ES-I3 (cell line): ENCODE measurements around the gene GORASP2.

Source experiments
- H3K36me3 ChIP-seq: 2 replicates; pipeline ENCODE4 v1.6.1; 2013; ENCODE audit warnings: mild to moderate bottlenecking, low read length, control low read depth, moderate library complexity; ENCODE audit not compliant: insufficient read depth
- H3K4me1 ChIP-seq: 2 replicates; pipeline ENCODE4 v1.6.1; 2013; ENCODE audit warnings: mild to moderate bottlenecking, control low read depth, low read length; ENCODE audit not compliant: insufficient read depth
- H3K9ac ChIP-seq: 2 replicates; pipeline ENCODE4 v1.6.1; 2013; ENCODE audit warnings: low read depth, mild to moderate bottlenecking, low read length, moderate library complexity
- H3K9me3 ChIP-seq: 2 replicates; pipeline ENCODE4 v1.6.1; 2013; ENCODE audit warnings: mild to moderate bottlenecking, low read length, moderate library complexity; ENCODE audit not compliant: control insufficient read depth, insufficient read depth

GORASP2 gene

DNA sequence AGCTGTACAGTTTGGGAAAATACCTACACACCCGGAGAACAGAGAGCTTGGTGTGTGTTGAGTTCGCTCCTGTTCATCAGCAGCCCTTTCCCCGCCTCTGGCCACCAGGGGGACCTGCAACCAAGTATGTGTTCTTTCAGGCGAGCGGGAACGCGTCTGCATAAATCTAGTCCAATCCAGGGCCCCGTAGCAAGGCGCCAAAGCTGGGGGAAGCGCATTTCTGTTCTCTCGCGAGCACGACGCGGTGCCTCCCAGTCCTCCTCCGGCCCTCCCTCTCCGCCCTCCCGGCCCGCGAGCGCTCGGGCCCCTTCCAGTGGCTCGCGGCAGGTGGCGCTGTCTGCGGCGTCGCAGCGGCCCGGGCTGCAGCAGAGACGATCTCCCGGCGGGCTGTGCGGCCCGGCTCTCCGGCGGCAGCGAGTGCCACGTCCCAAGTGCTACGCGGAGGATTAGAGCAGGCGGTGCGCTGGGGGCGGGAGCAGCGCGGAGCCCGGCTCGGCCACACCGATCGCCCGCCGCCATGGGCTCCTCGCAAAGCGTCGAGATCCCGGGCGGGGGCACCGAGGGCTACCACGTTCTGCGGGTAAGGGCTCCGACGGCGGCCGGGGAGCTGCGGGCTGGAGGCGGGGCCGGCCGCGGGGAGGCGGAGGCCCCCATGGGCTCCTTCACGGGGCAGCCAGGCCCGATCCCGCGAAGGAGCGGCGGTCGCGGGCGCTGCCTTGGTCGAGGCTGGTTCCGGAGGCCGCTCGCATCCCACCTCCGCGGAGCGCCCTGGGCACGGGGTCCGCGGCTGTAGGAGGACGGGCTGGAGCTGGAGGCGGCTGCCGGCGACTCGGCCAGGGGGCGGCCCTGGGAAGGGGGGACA lies at the start of gene GORASP2:
Gene GORASP2, plus strand, starts transcription at position 430 of the 862 bp plus-strand sequence. Its CDS starts 88 bp downstream, at position 518.
- no peaks in the 10 kb centered on the region for H3K4me1 ChIP-seq
- no peaks in the 10 kb centered on the region for H3K36me3 ChIP-seq

DNA sequence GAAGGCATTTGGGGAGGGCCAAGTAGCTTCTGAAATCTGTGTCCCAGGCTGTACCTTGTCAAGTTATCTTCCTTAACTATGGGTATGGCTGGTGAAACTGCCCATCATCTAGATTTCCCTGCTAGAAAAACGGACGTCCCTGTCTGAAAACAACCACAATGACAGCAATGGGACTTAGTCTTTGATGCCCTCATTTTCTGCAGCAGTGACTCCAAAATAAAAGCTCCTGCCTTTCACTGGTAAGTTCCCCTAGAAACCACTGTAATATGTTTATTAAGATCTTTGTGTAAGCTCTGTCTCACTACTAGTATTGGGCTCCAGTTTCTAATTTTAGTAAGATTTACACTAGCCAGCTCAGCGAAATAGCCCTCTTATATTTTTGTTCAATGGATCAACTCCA lies 47.2 kb upstream of the GORASP2 start:
- H3K9ac ChIP-seq: no peak overlapping the region
- H3K4me1 ChIP-seq: no peaks in the 10 kb centered on the region
- H3K36me3 ChIP-seq: no peaks in the 10 kb centered on the region
- H3K9me3 ChIP-seq: no peaks in the 10 kb centered on the region

More for the DNA sequence above, at the start of gene GORASP2:
- Histone ChIP-seq H3K9ac (peak within 1 kb of the TSS; percentile 81), H3K9me3 (peaks cover 4% of the 10 kb centered on the region; the same call in 1 of the 2 replicates)

DNA sequence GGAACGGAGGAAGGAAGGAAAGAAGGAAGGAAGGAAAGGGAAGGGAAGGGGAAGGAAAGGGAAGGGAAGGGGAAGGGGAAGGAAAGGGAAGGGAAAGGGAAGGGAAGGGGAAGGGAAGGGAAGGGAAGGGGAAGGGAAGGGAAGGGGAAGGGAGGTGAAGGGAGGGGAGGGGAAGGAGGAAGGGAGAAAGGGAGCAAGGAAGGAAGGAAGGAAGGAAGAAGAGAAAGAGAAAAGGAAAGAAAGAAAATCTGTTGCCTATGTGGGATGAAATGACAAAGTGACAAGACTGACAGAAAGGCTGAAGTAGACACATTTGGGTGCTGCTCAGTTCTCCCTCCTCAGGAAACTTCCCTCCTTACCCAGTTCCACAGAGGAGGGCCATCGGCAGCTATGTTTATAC lies 46.3 kb upstream of the GORASP2 start:
- Histone ChIP-seq H3K9ac (no peak overlapping the region), H3K4me1 (no peaks in the 10 kb centered on the region), H3K9me3 (no peaks in the 10 kb centered on the region), H3K36me3 (no peaks in the 10 kb centered on the region)

DNA sequence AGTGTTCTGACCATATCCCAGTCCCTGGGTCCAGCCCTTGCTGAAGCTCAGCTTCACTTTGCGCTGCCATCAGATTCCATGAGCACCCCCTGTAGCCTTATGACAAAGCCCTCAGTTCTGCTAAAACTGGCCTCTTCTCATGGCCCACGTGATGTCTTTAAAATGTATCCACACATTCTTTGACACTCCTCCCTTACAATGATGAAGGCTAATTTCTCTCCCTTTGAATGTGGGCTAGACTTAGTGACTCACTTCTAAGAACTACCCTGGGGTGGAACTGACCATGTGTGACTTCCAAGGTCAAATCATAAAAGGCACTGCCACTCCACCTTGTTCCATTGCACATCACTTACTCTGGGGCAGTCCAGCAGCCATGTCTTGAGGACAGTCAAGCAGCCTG lies 45.4 kb upstream of the GORASP2 start:
- Histone ChIP-seq H3K9me3 (no peaks in the 10 kb centered on the region), H3K4me1 (no peaks in the 10 kb centered on the region), H3K9ac (no peak overlapping the region), H3K36me3 (no peaks in the 10 kb centered on the region)

DNA sequence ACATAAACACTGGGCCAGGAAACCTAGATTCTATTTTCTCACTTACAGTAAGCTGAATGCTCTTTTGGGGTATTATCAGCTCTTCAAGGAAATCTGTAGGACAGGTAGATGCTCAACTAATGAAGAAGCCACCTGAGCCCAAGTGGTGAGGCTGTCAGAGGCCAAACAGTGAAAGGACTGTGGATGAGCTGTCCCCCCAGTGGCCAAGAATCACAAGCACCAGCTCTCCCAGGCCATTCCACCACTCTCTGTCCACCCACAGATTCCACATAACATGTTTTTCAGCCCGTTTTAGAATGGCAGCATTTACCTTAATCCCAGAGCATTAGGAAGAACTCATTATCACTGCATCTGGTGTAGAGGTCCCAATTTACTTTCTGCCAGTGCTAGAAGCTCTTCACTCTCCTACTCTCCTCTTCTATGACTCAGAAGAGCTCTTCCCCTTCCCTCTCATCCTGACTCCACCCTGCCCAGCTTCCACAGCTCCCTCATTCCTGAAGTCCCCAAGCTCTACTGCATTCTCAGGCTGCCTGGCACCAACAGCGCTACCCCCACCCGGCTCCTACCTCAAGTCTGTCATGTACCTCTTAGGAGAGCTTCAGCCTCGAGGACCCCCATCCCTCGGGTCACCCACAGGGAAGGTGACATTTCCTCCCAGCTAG lies 43.8 kb upstream of the GORASP2 start:
- no peak overlapping the region for H3K9ac ChIP-seq
- H3K9me3 ChIP-seq: no peaks in the 10 kb centered on the region
- 0 out of 2 replicates have a peak, but pooled peaks cover 7% of the 10 kb centered on the region for H3K4me1 ChIP-seq
- no peaks in the 10 kb centered on the region for H3K36me3 ChIP-seq

DNA sequence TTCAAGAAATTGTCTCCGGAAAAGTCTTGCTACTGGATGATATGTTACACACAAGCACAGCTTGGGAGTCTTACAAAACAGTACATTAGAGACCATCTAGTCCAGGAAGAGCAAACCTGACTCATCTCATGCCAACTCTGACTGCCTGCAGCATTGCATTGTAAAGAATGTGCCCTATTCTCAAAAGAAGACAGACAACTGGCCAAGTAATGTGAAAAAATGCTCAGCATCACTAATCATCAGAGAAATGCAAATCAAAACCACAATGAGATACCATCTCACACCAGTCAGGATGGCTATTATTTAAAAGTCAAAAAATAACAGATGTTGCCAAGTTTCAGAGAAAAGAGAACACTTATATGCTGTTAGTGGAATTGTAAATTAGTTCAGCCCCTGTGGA lies 42.7 kb upstream of the GORASP2 start:
- H3K4me1 ChIP-seq: peaks cover 13% of the 10 kb centered on the region; the same call in 1 of the 2 replicates
- H3K9ac ChIP-seq: no peak overlapping the region
- no peaks in the 10 kb centered on the region for H3K36me3 ChIP-seq
- H3K9me3 ChIP-seq: no peaks in the 10 kb centered on the region

DNA sequence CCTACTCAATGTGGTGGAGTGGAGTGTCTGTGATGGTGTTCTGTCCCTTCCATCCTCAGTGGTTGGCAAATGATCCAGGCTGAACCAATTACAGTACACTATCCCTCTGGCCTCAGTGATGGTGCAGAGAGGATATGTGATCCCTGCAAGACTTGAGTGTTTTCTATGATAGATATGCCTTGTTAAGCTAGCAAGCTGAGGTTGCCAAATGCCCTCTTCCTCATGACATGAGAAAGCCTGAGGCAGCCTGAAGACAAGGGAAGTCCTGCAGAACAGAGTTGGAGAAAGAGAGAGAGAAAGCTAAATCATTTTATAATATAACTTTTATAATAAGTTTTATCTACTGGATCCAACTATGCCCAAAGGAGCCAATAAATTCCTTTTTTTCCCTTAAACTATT lies 41.6 kb upstream of the GORASP2 start:
- Histone ChIP-seq H3K36me3 (no peaks in the 10 kb centered on the region), H3K4me1 (peaks cover 15% of the 10 kb centered on the region; the same call in 1 of the 2 replicates), H3K9ac (no peak overlapping the region), H3K9me3 (no peaks in the 10 kb centered on the region)

DNA sequence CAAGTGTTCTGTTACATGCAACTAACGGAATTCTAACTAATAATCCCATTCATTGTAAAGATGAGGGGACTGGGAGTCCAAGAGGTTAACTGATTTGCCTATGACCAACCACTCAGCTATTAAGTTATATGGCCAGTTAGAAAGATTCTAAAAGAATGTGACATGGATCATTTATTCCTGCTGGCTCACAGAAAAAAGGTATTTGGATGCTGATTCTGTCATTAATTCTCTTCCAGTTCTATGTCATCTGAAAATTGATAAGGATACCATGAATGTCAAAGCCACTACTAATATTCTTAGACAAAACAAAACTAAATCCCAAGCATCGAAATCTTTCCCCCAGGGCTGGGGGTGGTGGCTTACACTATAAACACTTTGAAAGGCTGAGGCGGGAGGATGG lies 41.2 kb upstream of the GORASP2 start:
- Histone ChIP-seq H3K9ac (no peak overlapping the region), H3K36me3 (no peaks in the 10 kb centered on the region), H3K4me1 (peaks cover 15% of the 10 kb centered on the region; the same call in 1 of the 2 replicates), H3K9me3 (no peaks in the 10 kb centered on the region)

DNA sequence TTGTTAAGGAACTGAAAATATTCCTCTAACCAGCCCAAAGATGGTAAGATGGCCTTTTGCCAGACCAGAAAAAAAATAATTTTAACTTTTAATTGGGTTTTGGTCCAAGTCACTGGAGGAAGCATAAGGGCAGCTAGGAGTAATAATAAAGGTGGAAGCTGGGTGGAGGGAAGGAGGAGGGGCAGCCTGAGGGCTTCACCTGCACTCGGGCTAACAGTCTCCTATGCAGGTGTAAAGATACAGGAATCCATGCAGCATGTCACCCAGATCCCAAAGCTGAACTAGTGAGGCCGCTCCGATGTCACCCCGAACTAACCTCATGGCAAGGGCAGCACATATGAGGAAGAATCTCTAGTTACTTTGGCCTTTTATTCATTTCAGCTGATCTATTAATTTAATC lies 37.2 kb upstream of the GORASP2 start:
- Histone ChIP-seq H3K4me1 (peaks cover 15% of the 10 kb centered on the region; the same call in 1 of the 2 replicates), H3K9ac (no peak overlapping the region), H3K9me3 (no peaks in the 10 kb centered on the region), H3K36me3 (no peaks in the 10 kb centered on the region)

DNA sequence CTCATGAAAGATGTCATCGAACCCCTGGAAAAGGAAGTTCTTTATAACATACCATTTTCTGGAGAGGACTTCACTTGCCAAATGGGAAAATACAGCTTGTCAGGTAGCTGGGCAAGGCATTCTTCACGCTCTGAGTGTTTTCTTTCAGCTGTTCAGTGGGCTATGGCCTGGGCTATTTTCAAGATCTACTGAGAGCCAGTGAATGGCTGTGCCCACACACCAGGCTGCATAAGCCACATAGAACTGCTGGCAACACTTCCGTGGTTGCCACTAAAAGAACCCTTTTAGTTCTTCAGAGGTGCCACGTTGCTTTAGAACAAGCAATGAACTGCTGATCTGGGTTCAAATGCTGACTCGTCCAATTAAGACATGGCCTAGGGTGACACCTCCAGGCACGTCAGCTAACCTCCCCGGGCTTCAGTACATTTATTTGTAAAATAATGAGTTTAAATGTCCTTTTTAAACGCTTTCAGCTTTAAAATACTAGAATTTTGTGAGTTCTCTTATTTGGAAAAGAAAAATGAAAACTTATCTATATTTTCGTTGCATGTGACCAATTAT lies 36.6 kb upstream of the GORASP2 start:
- Histone ChIP-seq H3K9me3 (no peaks in the 10 kb centered on the region), H3K9ac (no peak overlapping the region), H3K4me1 (peaks cover 15% of the 10 kb centered on the region; the same call in 1 of the 2 replicates), H3K36me3 (no peaks in the 10 kb centered on the region)

DNA sequence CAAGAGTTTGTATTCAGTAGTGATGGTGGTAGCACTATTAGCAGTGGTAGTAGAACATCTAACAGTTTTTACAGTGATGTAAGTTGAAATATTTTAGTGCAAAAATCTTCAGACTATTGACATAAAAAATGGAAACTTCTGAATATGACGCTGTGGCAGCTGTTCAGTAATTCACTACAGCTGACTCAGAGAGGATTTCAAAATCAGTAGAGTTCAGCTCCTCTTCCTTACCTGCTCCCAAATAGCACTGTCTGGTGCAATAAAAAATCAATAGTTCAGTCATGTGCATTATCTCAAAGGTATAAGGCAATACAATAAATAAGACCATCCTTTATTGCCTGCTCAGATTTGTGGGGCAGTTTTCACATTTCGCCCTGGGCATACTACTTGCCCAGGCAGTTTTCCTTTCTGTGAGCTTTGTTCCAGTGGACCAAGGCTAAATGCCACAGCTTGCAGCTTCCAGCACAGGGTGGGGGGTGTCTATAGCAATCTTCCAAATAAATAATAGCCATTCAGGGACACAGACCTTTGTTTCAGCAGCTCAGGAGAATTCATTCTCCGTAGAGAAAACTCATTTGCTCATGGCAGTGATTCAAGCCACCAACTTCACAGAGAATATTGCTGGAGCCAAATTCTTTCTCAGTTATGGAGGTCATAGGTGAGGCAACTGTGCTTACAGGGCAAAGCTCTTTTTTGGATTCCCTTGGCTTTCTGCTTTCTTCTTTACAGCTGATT lies 33.9 kb upstream of the GORASP2 start:
- H3K9ac ChIP-seq: no peak overlapping the region
- no peaks in the 10 kb centered on the region for H3K9me3 ChIP-seq
- H3K36me3 ChIP-seq: no peaks in the 10 kb centered on the region
- peaks cover 8% of the 10 kb centered on the region; the same call in 1 of the 2 replicates for H3K4me1 ChIP-seq

DNA sequence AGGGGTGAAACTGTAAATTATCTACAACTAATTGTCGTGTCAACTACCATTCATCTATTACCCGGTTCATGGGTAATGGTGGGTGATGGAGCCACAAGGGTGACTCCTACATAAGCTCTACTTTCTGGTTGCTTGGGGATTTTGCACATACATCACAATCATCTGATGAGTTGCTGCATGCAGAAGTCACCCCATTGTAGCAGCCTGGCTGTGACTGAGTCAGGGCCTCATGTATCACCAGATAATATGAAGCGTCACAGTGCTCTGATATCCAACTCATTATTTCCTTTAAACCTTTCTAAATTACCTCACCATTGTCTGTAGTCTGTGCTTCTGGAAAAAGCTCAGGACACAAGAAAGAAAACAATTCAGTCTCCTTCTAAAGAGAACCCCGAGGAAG lies 32.4 kb upstream of the GORASP2 start:
- no peaks in the 10 kb centered on the region for H3K9me3 ChIP-seq
- no peaks in the 10 kb centered on the region for H3K4me1 ChIP-seq
- no peak overlapping the region for H3K9ac ChIP-seq
- H3K36me3 ChIP-seq: no peaks in the 10 kb centered on the region

DNA sequence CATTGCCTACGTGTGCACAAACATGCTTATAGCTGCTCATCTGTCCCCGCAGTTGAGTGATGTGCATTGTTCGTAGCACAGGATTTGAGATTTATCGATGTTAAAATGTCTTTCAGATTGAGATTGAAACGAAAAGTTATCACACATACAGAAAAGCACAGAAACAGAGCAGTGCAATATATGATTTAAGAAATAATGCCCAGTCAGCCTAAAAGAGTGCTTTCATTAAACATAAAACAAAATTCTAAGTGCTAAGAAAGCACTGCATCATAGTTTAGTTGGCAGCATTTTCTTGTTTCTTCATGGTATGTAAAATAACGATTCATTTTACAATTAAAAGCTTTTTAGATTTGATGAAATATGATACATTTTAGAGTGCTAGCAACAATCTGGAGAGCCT lies 31.9 kb upstream of the GORASP2 start:
- H3K4me1 ChIP-seq: no peaks in the 10 kb centered on the region
- no peaks in the 10 kb centered on the region for H3K36me3 ChIP-seq
- no peaks in the 10 kb centered on the region for H3K9me3 ChIP-seq
- H3K9ac ChIP-seq: no peak overlapping the region

DNA sequence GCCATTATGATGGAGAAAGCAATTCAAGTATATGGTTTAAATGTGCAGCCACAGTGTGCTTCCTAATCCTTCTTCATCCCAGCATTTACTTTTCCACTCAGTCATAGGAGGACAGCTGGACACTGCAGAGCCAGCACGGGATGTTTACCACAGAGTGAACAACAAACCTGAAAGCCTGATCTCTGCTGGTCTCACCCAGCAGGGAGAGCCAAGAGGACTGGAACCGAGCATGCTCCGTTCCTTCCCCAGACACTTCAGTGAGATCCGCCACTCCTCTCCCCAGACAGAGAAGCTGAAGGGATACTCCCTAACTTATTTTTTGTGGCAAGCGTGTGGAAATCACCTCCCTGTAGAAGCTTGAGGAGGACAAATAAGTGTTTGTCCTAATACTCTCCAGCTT lies 23.2 kb upstream of the GORASP2 start:
- no peaks in the 10 kb centered on the region for H3K36me3 ChIP-seq
- H3K9ac ChIP-seq: no peak overlapping the region
- no peaks in the 10 kb centered on the region for H3K4me1 ChIP-seq
- peaks cover 4% of the 10 kb centered on the region for H3K9me3 ChIP-seq
